Breast epithelium (tissue), 3 donors: ENCODE results near the gene WDR7.

Source experiments
- CTCF ChIP-seq, 3 donors: fragments of 450-650 bp; IDR thresholded peaks; one replicate each; pipeline ENCODE4 v1.5.1; 2016 to 2017; ENCODE audit warnings: antibody characterized with exemption in 3 of 3, mild to moderate bottlenecking in 3 of 3, moderate library complexity in 3 of 3
- POLR2AphosphoS5 ChIP-seq, 3 donors: sonication (generic); formaldehyde crosslinking; IDR thresholded peaks; one replicate each; pipeline ENCODE4 v1.6.1; 2017; ENCODE audit warnings: antibody characterized with exemption in 3 of 3

DNA sequence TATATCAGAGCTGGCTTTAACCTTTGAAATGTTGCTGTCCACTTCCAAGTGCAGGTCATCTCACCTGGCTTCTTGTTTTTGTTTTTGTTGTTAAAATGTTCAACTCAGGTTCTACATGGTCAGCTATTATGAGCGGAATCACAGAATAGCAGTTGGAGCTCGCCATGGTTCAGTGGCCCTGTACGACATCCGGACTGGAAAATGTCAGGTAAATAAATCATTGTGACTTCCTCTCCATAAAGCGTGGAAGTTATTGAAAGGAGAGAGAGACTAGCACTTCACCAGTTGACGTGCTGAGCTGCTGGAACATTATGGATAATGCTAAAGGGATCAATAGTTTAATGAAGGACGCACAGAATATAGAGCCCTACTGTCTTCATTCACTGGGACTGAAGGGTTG lies 311.2 kb downstream of the WDR7 start:
- no peak for TF ChIP-seq POLR2AphosphoS5 (IDR thresholded peaks at IDR 0.05)
- TF ChIP-seq CTCF (IDR thresholded peaks at IDR 0.05), result no peak
